GM12878 (cell line): ENCODE data around the gene LCORL. TPM values are rescaled to one million over a fixed set of nuclear protein-coding genes. Genes with fewer than 3 reads are reported as not detected.

Experiments used
- MYC ChIP-seq: IDR thresholded peaks from 2 replicates; pipeline ENCODE4 v1.6.1; 2011; ENCODE audit warnings: mild to moderate bottlenecking, low read length, moderate library complexity, inconsistent platforms; ENCODE audit not compliant: insufficient read depth, insufficient replicate concordance, insufficient read length, severe bottlenecking
- NFIC ChIP-seq: IDR thresholded peaks from 2 replicates; pipeline ENCODE4 v1.6.1; 2012; ENCODE audit warnings: low read depth, mild to moderate bottlenecking, inconsistent platforms, low read length, moderate library complexity
- NR2F1 ChIP-seq: fragments of 450-650 bp; conservative IDR thresholded peaks from 2 replicates; pipeline ENCODE4 v1.6.1; 2017; ENCODE audit warnings: mild to moderate bottlenecking
- POU2F2 ChIP-seq: IDR thresholded peaks from 3 replicates; pipeline ENCODE4 v1.6.1; 2011; ENCODE audit warnings: low read depth, mild to moderate bottlenecking, low read length, borderline replicate concordance
- STAT3 ChIP-seq: IDR thresholded peaks from 2 replicates; pipeline ENCODE4 v1.6.1; 2011; ENCODE audit warnings: low read depth, low read length, improper control_type of control experiment
- polyA plus RNA-seq, 11 experiments: library from polyadenylated mRNA; depleted of rRNA in 4 of 11; unstranded in 6 of 11; stranded (reverse) in 5 of 11; fragments of >200 nt; fragmentation: Nextera tagmentation in 4 of 11; fragmentation: Illumina TruSeq in 1 of 11; extraction: Ambion mirVana in 4 of 11; extraction: Trizol in 1 of 11; gene quantifications; 1 replicate in 1 of 11; 2 replicates in 10 of 11; pipeline versions ENCODE4 v1.2.1 to v1.2.3, GENCODE V29; 2011 to 2016; ENCODE audit warnings: inconsistent platforms in 2 of 11, missing spikeins in 2 of 11, low read depth in 1 of 11
- total RNA-seq, 4 experiments: library from RNA; depleted of rRNA in 3 of 4; stranded (reverse); fragments of >200 nt in 3 of 4; fragmentation: Illumina TruSeq in 1 of 4; extraction: Trizol in 1 of 4; gene quantifications; 2 replicates each; pipeline versions ENCODE4 v1.2.1 to v1.2.3, GENCODE V29; 2013 to 2021
- TF ChIP-seq, protein P1 (sequence below): IDR thresholded peaks from 2 replicates; pipeline ENCODE4 v1.6.1; 2012; ENCODE audit warnings: low read length, inconsistent platforms
- TF ChIP-seq, protein P2 (sequence below): fragments of 450-650 bp; IDR thresholded peaks from 2 replicates; pipeline ENCODE4 v1.6.1; 2018; ENCODE audit warnings: borderline replicate concordance, mild to moderate bottlenecking; ENCODE audit not compliant: partially characterized antibody
- TF ChIP-seq, protein P3 (sequence below): fragments of 450-650 bp; IDR thresholded peaks from 2 replicates; pipeline ENCODE4 v1.6.1; 2017; ENCODE audit warnings: mild to moderate bottlenecking, moderate library complexity

LCORL gene
- total and polyA plus RNA-seq, 10 of the 15 experiments (the other 5 are each of a cell fraction or from before 2014, with no cell fraction given), result 2.2 to 9.8 (median 5.9) TPM

DNA sequence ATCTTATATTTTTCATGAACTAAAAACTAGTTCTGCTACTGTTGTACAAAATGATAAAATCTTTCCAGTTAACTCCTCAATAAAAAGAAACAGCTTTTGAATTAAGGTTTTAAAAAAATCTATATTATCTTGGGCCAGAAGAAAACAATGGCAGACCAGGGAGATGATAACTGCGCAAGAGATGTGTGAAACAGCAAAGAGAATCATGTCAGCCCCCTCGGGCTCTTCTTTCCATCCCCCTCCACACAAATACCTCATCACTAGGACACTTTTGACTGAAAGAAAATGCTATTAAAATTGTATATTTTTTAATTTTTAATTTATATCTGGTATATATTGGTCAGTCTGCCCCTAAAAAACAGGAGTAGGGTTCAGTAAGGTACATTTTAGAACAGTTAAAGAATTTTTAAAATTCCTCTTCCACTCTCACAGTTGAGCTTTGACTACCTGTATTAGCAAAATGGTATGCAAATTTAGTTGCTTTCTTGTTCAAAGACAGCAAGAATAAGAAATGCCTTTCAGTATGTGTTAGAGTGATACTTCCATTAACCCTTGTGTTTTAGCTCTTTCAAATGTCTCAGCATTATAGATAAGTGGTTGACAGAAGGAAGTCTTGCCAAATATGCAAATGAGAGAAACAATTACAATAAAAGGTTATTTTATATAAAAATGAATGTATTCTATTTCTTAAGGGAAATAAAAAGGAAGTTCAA, 36.4 kb upstream of the LCORL start (continued):
- TF ChIP-seq, protein P1, sequence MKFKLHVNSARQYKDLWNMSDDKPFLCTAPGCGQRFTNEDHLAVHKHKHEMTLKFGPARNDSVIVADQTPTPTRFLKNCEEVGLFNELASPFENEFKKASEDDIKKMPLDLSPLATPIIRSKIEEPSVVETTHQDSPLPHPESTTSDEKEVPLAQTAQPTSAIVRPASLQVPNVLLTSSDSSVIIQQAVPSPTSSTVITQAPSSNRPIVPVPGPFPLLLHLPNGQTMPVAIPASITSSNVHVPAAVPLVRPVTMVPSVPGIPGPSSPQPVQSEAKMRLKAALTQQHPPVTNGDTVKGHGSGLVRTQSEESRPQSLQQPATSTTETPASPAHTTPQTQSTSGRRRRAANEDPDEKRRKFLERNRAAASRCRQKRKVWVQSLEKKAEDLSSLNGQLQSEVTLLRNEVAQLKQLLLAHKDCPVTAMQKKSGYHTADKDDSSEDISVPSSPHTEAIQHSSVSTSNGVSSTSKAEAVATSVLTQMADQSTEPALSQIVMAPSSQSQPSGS, result no peak
- TF ChIP-seq POU2F2, result peak; percentile 69; the same call in 1 of the 3 replicates
- TF ChIP-seq, protein P2, sequence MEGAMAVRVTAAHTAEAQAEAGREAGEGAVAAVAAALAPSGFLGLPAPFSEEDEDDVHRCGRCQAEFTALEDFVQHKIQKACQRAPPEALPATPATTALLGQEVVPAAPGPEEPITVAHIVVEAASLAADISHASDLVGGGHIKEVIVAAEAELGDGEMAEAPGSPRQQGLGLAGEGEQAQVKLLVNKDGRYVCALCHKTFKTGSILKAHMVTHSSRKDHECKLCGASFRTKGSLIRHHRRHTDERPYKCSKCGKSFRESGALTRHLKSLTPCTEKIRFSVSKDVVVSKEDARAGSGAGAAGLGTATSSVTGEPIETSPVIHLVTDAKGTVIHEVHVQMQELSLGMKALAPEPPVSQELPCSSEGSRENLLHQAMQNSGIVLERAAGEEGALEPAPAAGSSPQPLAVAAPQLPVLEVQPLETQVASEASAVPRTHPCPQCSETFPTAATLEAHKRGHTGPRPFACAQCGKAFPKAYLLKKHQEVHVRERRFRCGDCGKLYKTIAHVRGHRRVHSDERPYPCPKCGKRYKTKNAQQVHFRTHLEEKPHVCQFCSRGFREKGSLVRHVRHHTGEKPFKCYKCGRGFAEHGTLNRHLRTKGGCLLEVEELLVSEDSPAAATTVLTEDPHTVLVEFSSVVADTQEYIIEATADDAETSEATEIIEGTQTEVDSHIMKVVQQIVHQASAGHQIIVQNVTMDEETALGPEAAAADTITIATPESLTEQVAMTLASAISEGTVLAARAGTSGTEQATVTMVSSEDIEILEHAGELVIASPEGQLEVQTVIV, result no peak
- no peak for TF ChIP-seq STAT3
- TF ChIP-seq, protein P3, sequence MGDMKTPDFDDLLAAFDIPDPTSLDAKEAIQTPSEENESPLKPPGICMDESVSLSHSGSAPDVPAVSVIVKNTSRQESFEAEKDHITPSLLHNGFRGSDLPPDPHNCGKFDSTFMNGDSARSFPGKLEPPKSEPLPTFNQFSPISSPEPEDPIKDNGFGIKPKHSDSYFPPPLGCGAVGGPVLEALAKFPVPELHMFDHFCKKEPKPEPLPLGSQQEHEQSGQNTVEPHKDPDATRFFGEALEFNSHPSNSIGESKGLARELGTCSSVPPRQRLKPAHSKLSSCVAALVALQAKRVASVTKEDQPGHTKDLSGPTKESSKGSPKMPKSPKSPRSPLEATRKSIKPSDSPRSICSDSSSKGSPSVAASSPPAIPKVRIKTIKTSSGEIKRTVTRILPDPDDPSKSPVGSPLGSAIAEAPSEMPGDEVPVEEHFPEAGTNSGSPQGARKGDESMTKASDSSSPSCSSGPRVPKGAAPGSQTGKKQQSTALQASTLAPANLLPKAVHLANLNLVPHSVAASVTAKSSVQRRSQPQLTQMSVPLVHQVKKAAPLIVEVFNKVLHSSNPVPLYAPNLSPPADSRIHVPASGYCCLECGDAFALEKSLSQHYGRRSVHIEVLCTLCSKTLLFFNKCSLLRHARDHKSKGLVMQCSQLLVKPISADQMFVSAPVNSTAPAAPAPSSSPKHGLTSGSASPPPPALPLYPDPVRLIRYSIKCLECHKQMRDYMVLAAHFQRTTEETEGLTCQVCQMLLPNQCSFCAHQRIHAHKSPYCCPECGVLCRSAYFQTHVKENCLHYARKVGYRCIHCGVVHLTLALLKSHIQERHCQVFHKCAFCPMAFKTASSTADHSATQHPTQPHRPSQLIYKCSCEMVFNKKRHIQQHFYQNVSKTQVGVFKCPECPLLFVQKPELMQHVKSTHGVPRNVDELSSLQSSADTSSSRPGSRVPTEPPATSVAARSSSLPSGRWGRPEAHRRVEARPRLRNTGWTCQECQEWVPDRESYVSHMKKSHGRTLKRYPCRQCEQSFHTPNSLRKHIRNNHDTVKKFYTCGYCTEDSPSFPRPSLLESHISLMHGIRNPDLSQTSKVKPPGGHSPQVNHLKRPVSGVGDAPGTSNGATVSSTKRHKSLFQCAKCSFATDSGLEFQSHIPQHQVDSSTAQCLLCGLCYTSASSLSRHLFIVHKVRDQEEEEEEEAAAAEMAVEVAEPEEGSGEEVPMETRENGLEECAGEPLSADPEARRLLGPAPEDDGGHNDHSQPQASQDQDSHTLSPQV, result no peak
- TF ChIP-seq NR2F1, result no peak
- TF ChIP-seq MYC, result no peak
- TF ChIP-seq NFIC, result 0 out of 2 replicates have a peak, but pooled peaks have one; percentile 5
